ENCODE data around the gene DGCR6L.
"Not testable (repeated sequence)": the region's sequence is repeated elsewhere in the genome, so short reads cannot be mapped to it uniquely, and the experiment has no call there.

GRCh38 chr22:20280163-20280562 is 39.7 kb downstream of the DGCR6L start:
- not testable (repeated sequence) for TF ChIP-seq POLR2A, POLR2AphosphoS5 (IDR thresholded peaks at IDR 0.05; ENCODE audit: low read depth, low read length)
